KOPT-K1 (cell line): ENCODE measurements around the gene TTLL6.
A peak's percentile ranks its signal among the peaks of the same experiment; 100 is the strongest.
"Not testable (repeated sequence)": the region's sequence is repeated elsewhere in the genome, so short reads cannot be mapped to it uniquely, and the experiment has no call there.

ENCODE experiments used
- H3K27ac ChIP-seq: fragments of 200-600 bp; sonication (generic); 2 replicates; pipeline ENCODE4 v1.5.1; 2016; ENCODE audit warnings: antibody characterized with exemption, mild to moderate bottlenecking, low read depth, low read length; ENCODE audit not compliant: poor library complexity, severe bottlenecking
- H3K36me3 ChIP-seq: fragments of 200-600 bp; sonication (generic); 2 replicates; pipeline ENCODE4 v1.5.1; 2017; ENCODE audit warnings: antibody characterized with exemption, mild to moderate bottlenecking, low read length, moderate library complexity; ENCODE audit not compliant: insufficient read depth
- H3K9me3 ChIP-seq: fragments of 200-600 bp; sonication (generic); 2 replicates; pipeline ENCODE4 v1.5.1; 2017; ENCODE audit warnings: antibody characterized with exemption, low read length, mild to moderate bottlenecking; ENCODE audit not compliant: insufficient read depth, poor library complexity, severe bottlenecking

TTLL6 gene

GRCh38 chr17:48830840-48831548 lies 14.0 kb upstream of the TTLL6 start, which contains the start of gene CALCOCO2:
CALCOCO2 (plus strand) TSS chr17:48831035; CDS start chr17:48841708, 10,673 bp downstream.
- H3K36me3 ChIP-seq, result no peaks in the 10 kb centered on the region
- no peaks in the 10 kb centered on the region for H3K9me3 ChIP-seq
- H3K27ac ChIP-seq, result peak within 1 kb of the TSS; percentile 80

- Histone ChIP-seq H3K9me3 (no peaks in the 10 kb centered on the region), H3K36me3 (no peaks in the 10 kb centered on the region), H3K27ac (no peak overlapping the region)
Measured at GRCh38 chr17:48825446-48826381, 8.7 kb upstream of the TTLL6 start.

GRCh38 chr17:48820936-48821335 lies 3.9 kb upstream of the TTLL6 start:
- not testable (repeated sequence) for H3K9me3 ChIP-seq, H3K27ac ChIP-seq, H3K36me3 ChIP-seq

- no peak overlapping the region for H3K27ac ChIP-seq
- no peaks in the 10 kb centered on the region for H3K36me3 ChIP-seq
- no peaks in the 10 kb centered on the region for H3K9me3 ChIP-seq
Measured at GRCh38 chr17:48819466-48819865, 2.4 kb upstream of the TTLL6 start.

GRCh38 chr17:48818361-48818841 lies 1.4 kb upstream of the TTLL6 start:
- H3K36me3 ChIP-seq, result no peaks in the 10 kb centered on the region
- H3K27ac ChIP-seq, result no peak overlapping the region
- H3K9me3 ChIP-seq, result no peaks in the 10 kb centered on the region

GRCh38 chr17:48816438-48816773 lies 623 bp downstream of the TTLL6 start:
- Histone ChIP-seq H3K9me3 (no peaks in the 10 kb centered on the region), H3K27ac (no peak overlapping the region)

GRCh38 chr17:48815311-48815710 lies 1.7 kb downstream of the TTLL6 start:
- no peaks in the 10 kb centered on the region for H3K36me3 ChIP-seq
- H3K9me3 ChIP-seq, result no peaks in the 10 kb centered on the region
- H3K27ac ChIP-seq, result no peak overlapping the region

More at GRCh38 chr17:48816438-48816773, 623 bp downstream of the TTLL6 start:
- H3K36me3 ChIP-seq, result no peaks in the 10 kb centered on the region

GRCh38 chr17:48814504-48814903 lies 2.5 kb downstream of the TTLL6 start:
- no peaks in the 10 kb centered on the region for H3K36me3 ChIP-seq

GRCh38 chr17:48812001-48812400 lies 5.0 kb downstream of the TTLL6 start:
- H3K36me3 ChIP-seq, result no peaks in the 10 kb centered on the region
- H3K27ac ChIP-seq, result no peak overlapping the region
- no peaks in the 10 kb centered on the region for H3K9me3 ChIP-seq

More at GRCh38 chr17:48814504-48814903, 2.5 kb downstream of the TTLL6 start:
- Histone ChIP-seq H3K9me3 (no peaks in the 10 kb centered on the region), H3K27ac (no peak overlapping the region)

- Histone ChIP-seq H3K27ac (no peak overlapping the region), H3K36me3 (no peaks in the 10 kb centered on the region), H3K9me3 (no peaks in the 10 kb centered on the region)
Measured at GRCh38 chr17:48809182-48809581, 7.8 kb downstream of the TTLL6 start.

- H3K36me3 ChIP-seq, result no peaks in the 10 kb centered on the region
- no peaks in the 10 kb centered on the region for H3K9me3 ChIP-seq
- H3K27ac ChIP-seq, result no peak overlapping the region
Measured at GRCh38 chr17:48804936-48805411, 12.1 kb downstream of the TTLL6 start.

GRCh38 chr17:48800626-48801217 lies 16.3 kb downstream of the TTLL6 start:
- Histone ChIP-seq H3K36me3 (no peaks in the 10 kb centered on the region), H3K9me3 (no peaks in the 10 kb centered on the region), H3K27ac (no peak overlapping the region)

- Histone ChIP-seq H3K9me3 (no peaks in the 10 kb centered on the region), H3K27ac (no peak overlapping the region), H3K36me3 (no peaks in the 10 kb centered on the region)
Measured at GRCh38 chr17:48799069-48799723, 17.8 kb downstream of the TTLL6 start.

- H3K36me3 ChIP-seq, H3K9me3 ChIP-seq, H3K27ac ChIP-seq: not testable (repeated sequence)
Measured at GRCh38 chr17:48796163-48796522, 20.9 kb downstream of the TTLL6 start.
